Heart right ventricle (tissue), 16 donors: ENCODE data around the gene XIRP2. TPM values are rescaled to one million over a fixed set of nuclear protein-coding genes. Genes with fewer than 3 reads are reported as not detected.

Source experiments
- ATAC-seq, 8 donors: fragments of 200-7000 bp; cut with Tn5 transposase; one replicate each; pipeline ENCODE4 v1.9.1; 2020; ENCODE audit warnings: mild to moderate bottlenecking in 8 of 8, moderate library complexity in 8 of 8, moderate number of reproducible peaks in 1 of 8
- DNase-seq, 2 donors: peaks; one replicate each; pipeline ENCODE4 v3.0.0-alpha.2; 2020
- H3K27ac ChIP-seq, 10 donors: fragments of 200-600 bp; sonication (generic) in 2 of 10; one replicate each; pipeline versions ENCODE4 v1.5.0 to v1.8.0; 2020 to 2022; ENCODE audit warnings: mild to moderate bottlenecking in 3 of 10
- H3K27me3 ChIP-seq, 7 donors: fragments of 200-600 bp; one replicate each; pipeline ENCODE4 v1.8.0; 2021 to 2022; ENCODE audit warnings: mild to moderate bottlenecking in 2 of 7
- H3K36me3 ChIP-seq, 9 donors: fragments of 200-600 bp; sonication (generic) in 1 of 9; one replicate each; pipeline versions ENCODE4 v1.5.0 to v1.8.0; 2020 to 2022; ENCODE audit warnings: mild to moderate bottlenecking in 2 of 9
- H3K4me1 ChIP-seq, 9 donors: fragments of 200-600 bp; sonication (generic) in 1 of 9; one replicate each; pipeline versions ENCODE4 v1.5.0 to v1.8.0; 2020 to 2022; ENCODE audit warnings: mild to moderate bottlenecking in 4 of 9
- H3K4me3 ChIP-seq, 10 donors: fragments of 200-600 bp; sonication (generic) in 2 of 10; one replicate each; pipeline versions ENCODE4 v1.5.0 to v1.8.0; 2020 to 2022; ENCODE audit warnings: mild to moderate bottlenecking in 7 of 10, moderate library complexity in 2 of 10
- H3K9me3 ChIP-seq, 11 donors: fragments of 200-600 bp in 10 of 11; sonication (generic) in 2 of 11; one replicate each; pipeline versions ENCODE4 v1.5.0 to v1.8.0; 2013 to 2022; ENCODE audit warnings: mild to moderate bottlenecking in 2 of 11, control low read depth in 1 of 11, moderate library complexity in 1 of 11
- WGBS, 2 donors: extraction: QIAGEN DNeasy Blood & Tissue Kit; methylation state at CpG; one replicate each; pipeline ENCODE4 v1.1.7; 2013; ENCODE audit warnings: inconsistent platforms in 1 of 2; 5-methylcytosine and 5-hydroxymethylcytosine counted together
- intact Hi-C, 10 donors: fragments of 100-400 bp; cut with DNase I; formaldehyde crosslinking; loops; one replicate each; pipeline versions ENCODE4 v1.11.1 to v1.14.2; 2022
- polyA plus RNA-seq, 2 donors: library from polyadenylated mRNA; stranded (reverse); fragments of 200-250 nt; gene quantifications; one replicate each; pipeline ENCODE4 v1.2.3, GENCODE V29; 2013
- total RNA-seq, 10 donors: library from RNA; stranded (reverse); fragmentation: NEBNext Ultra II Directional in 3 of 10; extraction: Animal tissue kit (Norgen Biotek cat#: 25700) in 3 of 10; gene quantifications; one replicate each; pipeline versions ENCODE4 v1.2.1 to v1.2.4, GENCODE V29; 2021 to 2023
- TF ChIP-seq, protein P1 (sequence below), 9 donors: fragments of 200-600 bp; sonication (generic) in 2 of 9; IDR thresholded peaks; one replicate each; pipeline versions ENCODE4 v1.5.0 to v1.8.0; 2021 to 2022; ENCODE audit warnings: antibody characterized with exemption in 9 of 9, mild to moderate bottlenecking in 5 of 9, moderate library complexity in 1 of 9
- donor health status: Arrhythmogenic right ventricular cardiomyopathy.
- donor health status: ischemic (EF 13 %, LVEDD 7.1; RV severe dilation, severe dysfunction).
- donor health status: healthy with polysubstance abuse.
- donor health status: DM: no; HTN: yes; CAD: no.
- donor health status: DM: no; HTN: no; CAD: no.
- donor health status: ischemic (EF 25% LVEDD 6.9; RV normal size, moderate dysfunction).
- donor health status: ischemic (EF 25% LVEDD 5.7; RV mildly dilated, moderate dysfunction).
- donor health status: healthy.
- donor health status: DM: yes; HTN: yes; CAD: no.
- donor health status: Ischemic cardiomyopathy.
- donor health status: ischemic (EF 35%, LVEDD 5.7; RV mildly dilated, moderate dysfunction).
- donor health status: nonischemic (EF 11% LVEDD 7.7; RV severe dilation, severe dysfunction).
- donor health status: DM: yes; HTN: yes; CAD: no.
- donor health status: PGD.
- donor health status: ischemic (EF 29% LVEDD 5.4; RV normal size, mild dysfunction).
- donor health status: nonischemic (EF 23%, LVEDD 6.1; RV moderate dilation, normal function).

XIRP2 gene
- total and polyA plus RNA-seq, 12 donors, result 145 to 1,255 (median 577) TPM

DNA sequence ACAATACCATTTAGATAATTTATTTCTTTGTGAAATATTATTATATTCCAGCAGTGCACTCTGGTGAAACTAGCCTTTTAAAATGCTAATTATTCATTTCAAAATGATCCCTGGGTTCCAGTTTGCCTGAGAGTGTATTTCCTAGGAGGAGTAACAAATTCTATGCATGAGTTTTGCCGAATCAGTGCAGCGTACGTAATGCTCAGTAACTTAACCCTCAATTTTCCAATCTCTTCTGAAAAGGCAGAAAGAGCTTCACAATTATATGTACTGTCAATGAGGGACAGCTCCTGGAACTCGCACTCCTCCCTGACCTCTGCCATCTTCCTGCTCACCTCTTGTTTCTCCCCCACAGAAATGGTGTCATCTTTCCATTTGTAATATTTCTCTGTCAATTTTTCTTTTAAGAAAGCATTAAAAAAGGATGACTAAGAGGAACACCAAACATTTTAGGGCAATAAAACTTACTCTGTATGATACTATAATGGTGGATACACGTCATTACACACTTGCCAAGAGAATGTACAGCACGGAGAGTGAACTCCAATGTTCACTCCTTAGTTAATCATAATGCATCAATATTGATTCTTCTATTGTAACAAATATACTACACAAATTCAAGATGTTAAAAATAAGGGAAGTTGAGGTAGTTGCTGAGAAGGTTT is 25.7 kb upstream of the XIRP2 start:
- TF ChIP-seq, protein P1, sequence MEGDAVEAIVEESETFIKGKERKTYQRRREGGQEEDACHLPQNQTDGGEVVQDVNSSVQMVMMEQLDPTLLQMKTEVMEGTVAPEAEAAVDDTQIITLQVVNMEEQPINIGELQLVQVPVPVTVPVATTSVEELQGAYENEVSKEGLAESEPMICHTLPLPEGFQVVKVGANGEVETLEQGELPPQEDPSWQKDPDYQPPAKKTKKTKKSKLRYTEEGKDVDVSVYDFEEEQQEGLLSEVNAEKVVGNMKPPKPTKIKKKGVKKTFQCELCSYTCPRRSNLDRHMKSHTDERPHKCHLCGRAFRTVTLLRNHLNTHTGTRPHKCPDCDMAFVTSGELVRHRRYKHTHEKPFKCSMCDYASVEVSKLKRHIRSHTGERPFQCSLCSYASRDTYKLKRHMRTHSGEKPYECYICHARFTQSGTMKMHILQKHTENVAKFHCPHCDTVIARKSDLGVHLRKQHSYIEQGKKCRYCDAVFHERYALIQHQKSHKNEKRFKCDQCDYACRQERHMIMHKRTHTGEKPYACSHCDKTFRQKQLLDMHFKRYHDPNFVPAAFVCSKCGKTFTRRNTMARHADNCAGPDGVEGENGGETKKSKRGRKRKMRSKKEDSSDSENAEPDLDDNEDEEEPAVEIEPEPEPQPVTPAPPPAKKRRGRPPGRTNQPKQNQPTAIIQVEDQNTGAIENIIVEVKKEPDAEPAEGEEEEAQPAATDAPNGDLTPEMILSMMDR (IDR thresholded peaks at IDR 0.05), result no peak
- Histone ChIP-seq H3K27me3 (no peaks in the 10 kb centered on the region), H3K4me3 (no peak overlapping the region), H3K9me3 (peaks cover 0 to 4% (median 0%) of the 10 kb centered on the region in 11 donors), H3K27ac (no peak overlapping the region), H3K36me3 (no peaks in the 10 kb centered on the region), H3K4me1 (no peaks in the 10 kb centered on the region)
- DNase-seq (no peak), ATAC-seq (no peak)
- intact Hi-C loops, result no loop called here
- WGBS, 2 donors, result 54 to 56% methylated on average over 6 of the region's 6 CpGs

DNA sequence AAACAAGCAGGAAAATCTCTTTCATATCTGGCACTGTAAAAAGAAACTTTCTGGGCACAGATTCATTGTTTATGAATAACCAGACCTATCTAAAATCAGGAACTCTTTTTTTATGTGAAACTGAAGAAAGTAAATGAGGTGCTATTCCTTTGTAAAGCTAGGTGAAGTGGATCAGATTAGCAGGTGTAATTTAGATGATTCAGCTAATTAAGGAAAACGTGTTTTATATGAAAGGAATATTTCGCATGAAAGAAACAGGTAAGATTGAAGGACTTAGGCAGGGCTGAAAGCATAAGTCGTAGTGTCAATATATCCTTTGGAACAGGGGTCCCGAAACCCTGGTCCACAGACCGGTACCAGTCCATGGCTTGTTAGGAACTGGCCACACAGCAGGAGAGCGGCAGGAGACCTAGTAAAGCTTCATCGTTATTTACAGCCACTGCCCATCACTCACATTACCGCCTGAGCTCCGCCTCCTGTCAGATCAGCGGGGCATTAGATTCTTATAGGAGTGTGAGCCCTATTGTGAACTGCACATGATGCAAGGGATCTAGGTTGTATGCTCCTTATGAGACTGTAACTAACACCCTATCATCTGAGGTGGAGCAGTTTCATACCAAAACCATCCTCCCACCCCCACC is 20.3 kb upstream of the XIRP2 start:
- Histone ChIP-seq H3K9me3 (no peaks in the 10 kb centered on the region), H3K4me3 (no peak overlapping the region), H3K27ac (no peak overlapping the region), H3K4me1 (no peaks in the 10 kb centered on the region), H3K36me3 (no peaks in the 10 kb centered on the region), H3K27me3 (no peaks in the 10 kb centered on the region)
- intact Hi-C loops, result loop anchor here in 1 of 10 donors (1.0 kb wide), 1 partner anchor 32 kb away; no protein-coding TSS in a partner anchor
- DNase-seq (no peak), ATAC-seq (no peak)
- TF ChIP-seq, protein P1 (IDR thresholded peaks at IDR 0.05), result no peak
- 61 to 63% methylated on average over 10 of the region's 10 CpGs for WGBS, 2 donors

DNA sequence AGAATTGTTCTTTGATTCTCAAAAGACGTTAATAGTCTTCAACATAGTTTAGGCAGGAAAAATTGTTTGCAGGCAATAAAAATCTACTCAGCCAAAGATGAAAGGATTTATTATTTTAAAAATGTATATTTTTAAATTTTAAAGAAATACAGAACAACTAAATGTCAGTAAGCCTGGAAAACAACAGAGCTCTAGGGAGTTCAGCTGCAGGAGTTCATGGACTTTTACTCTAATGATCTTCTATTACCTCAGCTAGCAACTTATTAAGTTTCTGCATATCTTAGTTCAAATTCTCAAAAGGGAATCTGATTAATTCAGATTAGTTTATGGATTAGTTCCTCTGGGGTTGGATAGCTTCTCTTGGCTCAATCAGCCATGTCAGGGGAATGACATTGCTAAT is 17.9 kb upstream of the XIRP2 start:
- Histone ChIP-seq H3K36me3 (no peaks in the 10 kb centered on the region), H3K4me3 (no peak overlapping the region), H3K9me3 (no peaks in the 10 kb centered on the region), H3K27me3 (no peaks in the 10 kb centered on the region), H3K4me1 (no peaks in the 10 kb centered on the region), H3K27ac (no peak overlapping the region)
- intact Hi-C loops, result no loop called here
- 82 to 87% methylated on average over 1 of the region's 1 CpG for WGBS, 2 donors
- no peak for DNase-seq
- no peak for ATAC-seq
- TF ChIP-seq, protein P1 (IDR thresholded peaks at IDR 0.05), result no peak

DNA sequence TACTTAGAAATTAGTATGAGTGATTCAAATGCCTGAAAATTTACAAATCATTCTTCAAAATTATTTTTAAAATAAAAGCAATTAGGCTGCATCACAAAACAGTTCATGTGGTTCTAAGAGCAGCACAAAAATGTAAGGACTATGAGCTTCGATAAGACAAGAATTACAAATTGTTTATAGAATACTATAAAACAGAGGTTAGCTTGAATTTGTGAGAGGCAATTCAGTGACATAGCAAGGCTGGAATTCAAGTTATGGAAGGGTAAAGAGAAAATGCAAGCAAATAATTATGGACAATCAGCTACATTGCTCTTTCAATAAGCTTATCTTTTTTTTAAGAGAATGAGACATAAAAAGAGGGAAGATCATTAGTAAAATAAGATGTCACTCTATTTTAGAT is 7.1 kb upstream of the XIRP2 start:
- ATAC-seq (no peak), DNase-seq (no peak)
- TF ChIP-seq, protein P1 (IDR thresholded peaks at IDR 0.05), result no peak
- no peaks in the 10 kb centered on the region for H3K27me3 ChIP-seq
- no peaks in the 10 kb centered on the region for H3K9me3 ChIP-seq
- no peak overlapping the region for H3K27ac ChIP-seq
- H3K4me3 ChIP-seq, result no peak overlapping the region
- H3K36me3 ChIP-seq, result no peaks in the 10 kb centered on the region
- H3K4me1 ChIP-seq, result no peaks in the 10 kb centered on the region
- 80 to 82% methylated on average over 1 of the region's 1 CpG for WGBS, 2 donors
- intact Hi-C loops, result no loop called here
